GM19099 (cell line): ENCODE results near the gene COL21A1.

Source experiments
- POLR2A ChIP-seq: IDR thresholded peaks from 3 replicates; pipeline ENCODE4 v1.6.1; 2011; ENCODE audit warnings: low read depth; ENCODE audit not compliant: insufficient read length; ENCODE audit errors: extremely low read depth

Gene COL21A1

GRCh38 chr6:56073315-56073714, 174.1 kb downstream of the COL21A1 start:
- TF ChIP-seq POLR2A: no peak

DNA sequence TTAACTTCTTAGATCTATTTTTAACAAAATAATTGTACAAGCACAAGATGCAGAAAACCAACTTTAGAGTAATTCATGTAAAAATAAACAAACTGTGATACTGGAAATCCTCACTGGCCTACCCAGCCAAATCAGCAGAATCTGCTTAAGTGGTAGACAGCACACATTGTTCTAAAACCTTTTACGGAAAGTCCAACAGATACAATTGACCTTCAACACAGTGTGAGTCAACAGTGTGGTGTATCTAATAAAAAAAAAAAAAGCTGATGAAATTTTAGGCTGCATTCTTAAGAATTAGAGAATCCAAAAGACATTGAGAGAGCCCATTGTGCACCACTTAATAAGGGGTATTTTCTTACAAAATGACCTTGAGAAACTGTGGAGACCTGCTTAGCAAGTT, 174.5 kb downstream of the COL21A1 start:
- TF ChIP-seq POLR2A: no peak

DNA sequence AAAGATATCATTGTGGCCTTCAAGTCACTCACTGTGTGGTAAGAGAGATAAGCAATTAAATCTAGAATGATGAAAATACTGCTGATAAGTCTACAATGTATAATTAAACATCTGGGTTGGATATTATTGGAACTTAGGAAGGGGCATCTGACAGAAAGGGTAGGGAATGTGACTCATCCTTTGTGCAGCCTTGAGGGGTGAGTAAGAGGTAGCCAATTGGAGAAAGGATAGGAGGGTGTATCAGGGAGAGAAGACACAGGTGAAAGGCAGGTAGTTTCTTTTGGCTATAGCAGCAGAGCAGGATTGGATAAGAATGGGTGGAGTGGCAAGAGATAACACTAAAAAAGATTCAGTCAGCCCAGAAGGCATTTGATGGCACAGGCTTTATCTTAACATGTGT, 182.0 kb downstream of the COL21A1 start:
- TF ChIP-seq POLR2A: no peak

DNA sequence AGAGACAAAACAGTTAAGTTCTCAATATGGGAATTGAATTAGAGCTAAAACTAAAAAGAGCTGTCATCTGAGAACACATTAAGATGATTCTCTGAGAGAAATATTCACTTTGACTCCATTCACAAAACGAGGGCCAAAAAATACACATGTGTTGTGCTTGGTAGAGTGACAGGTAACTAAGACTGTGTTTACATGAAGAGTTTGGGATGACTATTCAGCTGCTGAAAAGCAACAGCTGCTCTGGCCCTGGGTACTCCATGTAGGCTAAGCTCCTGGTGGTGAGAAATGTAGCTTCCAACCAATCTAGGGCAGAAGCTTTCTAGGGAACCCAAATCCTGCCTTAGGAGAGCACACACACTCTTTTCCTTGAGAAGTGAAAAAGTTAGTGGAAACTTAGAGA, 184.5 kb downstream of the COL21A1 start:
- TF ChIP-seq POLR2A: no peak

DNA sequence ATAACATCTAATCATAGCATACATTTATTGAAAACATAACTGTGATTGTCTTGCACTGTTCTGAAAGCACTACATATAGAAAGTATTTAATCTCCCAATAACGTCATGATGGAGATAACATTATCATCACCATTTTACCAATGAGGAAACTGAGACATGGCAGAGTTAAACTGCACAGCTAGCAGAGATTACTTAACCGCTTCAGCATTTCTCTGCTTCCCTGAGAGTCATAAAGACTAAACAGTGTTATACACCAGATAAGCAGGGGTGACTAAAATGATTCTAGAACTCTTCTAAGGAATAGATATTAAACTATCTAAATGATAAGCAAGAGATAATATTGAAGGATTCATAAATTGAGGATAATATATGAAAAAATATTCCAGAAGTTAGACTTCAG, 188.7 kb downstream of the COL21A1 start:
- no peak for TF ChIP-seq POLR2A

GRCh38 chr6:56055081-56055704, 192.2 kb downstream of the COL21A1 start:
- TF ChIP-seq POLR2A: no peak

GRCh38 chr6:56051202-56051598, 196.2 kb downstream of the COL21A1 start:
- no peak for TF ChIP-seq POLR2A

GRCh38 chr6:56050530-56051201, 196.7 kb downstream of the COL21A1 start:
- no peak for TF ChIP-seq POLR2A

GRCh38 chr6:56048601-56049000, 198.8 kb downstream of the COL21A1 start:
- TF ChIP-seq POLR2A: no peak

- TF ChIP-seq POLR2A: no peak
These were observed 199.3 kb downstream of the COL21A1 start for GRCh38 chr6:56047931-56048540.

- no peak for TF ChIP-seq POLR2A
These were observed 200.8 kb downstream of the COL21A1 start for GRCh38 chr6:56046576-56046975.

GRCh38 chr6:56043761-56044160, 203.6 kb downstream of the COL21A1 start:
- no peak for TF ChIP-seq POLR2A

GRCh38 chr6:56043076-56043475, 204.3 kb downstream of the COL21A1 start:
- no peak for TF ChIP-seq POLR2A

GRCh38 chr6:56041591-56041990, 205.8 kb downstream of the COL21A1 start:
- TF ChIP-seq POLR2A: no peak

GRCh38 chr6:56040889-56041301, 206.5 kb downstream of the COL21A1 start:
- TF ChIP-seq POLR2A: no peak

DNA sequence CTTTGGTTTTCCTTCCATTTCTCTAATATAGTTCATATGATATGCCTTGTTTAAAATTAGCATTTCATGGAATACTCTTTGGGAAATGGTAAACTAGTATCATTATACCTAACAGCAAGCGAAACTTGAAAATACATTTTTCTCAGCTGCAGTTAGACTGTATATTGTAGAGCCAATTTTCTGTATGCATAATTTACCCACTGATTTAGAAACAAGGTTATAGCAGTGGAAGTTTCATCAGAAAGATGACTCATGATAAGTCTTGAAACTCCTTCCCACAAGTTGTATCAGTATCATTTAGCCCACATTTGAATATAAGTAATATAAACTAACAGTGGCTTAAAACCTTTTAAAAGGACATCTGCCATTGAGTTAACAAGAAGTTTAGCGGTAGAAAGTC, 207.2 kb downstream of the COL21A1 start:
- no peak for TF ChIP-seq POLR2A
